Fibroblast of mammary gland (primary cell): Measurements from ENCODE around the gene FIG4.

Experiments
- DNase-seq: peaks from one replicate; pipeline ENCODE4 v3.0.0-alpha.2; 2010; ENCODE audit warnings: low read depth
- H3K4me3 ChIP-seq: 2 replicates; pipeline ENCODE4 v1.5.1; 2011; ENCODE audit warnings: low read depth, mild to moderate bottlenecking, low read length, moderate library complexity; ENCODE audit not compliant: control insufficient read depth
- TF ChIP-seq, protein P1 (sequence below): conservative IDR thresholded peaks from 2 replicates; pipeline ENCODE4 v1.5.1; 2011; ENCODE audit warnings: low read depth, low read length, inconsistent platforms; ENCODE audit not compliant: control insufficient read depth, insufficient read depth

Gene FIG4

DNA sequence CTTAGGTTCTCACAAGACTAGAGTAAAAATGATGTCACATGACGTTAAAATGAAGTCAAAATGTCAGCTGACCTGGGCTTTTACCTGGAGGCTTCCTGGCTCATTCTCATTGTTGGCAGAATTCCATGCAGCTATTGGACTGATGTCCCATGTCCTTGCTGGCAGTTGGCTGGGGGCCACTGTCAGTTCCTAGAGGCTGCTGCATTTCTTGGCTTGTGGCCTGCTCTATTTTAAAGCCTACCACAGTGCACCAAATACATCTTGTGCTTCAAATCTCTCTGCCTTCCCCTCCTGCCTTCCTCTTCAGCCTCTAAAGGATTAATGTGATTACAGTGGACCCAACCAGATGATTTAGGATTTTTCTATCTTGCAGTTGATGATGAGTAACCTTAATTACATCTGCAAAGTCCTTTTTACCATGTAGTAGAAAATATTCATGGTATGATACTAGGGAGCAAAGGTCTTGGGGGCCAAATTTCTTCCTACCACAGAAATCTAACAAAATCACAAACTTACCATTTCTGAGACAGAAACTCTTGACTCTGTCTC is 81.9 kb downstream of the FIG4 start:
- peak; percentile 57 for DNase-seq
- H3K4me3 ChIP-seq, result no peak overlapping the region

DNA sequence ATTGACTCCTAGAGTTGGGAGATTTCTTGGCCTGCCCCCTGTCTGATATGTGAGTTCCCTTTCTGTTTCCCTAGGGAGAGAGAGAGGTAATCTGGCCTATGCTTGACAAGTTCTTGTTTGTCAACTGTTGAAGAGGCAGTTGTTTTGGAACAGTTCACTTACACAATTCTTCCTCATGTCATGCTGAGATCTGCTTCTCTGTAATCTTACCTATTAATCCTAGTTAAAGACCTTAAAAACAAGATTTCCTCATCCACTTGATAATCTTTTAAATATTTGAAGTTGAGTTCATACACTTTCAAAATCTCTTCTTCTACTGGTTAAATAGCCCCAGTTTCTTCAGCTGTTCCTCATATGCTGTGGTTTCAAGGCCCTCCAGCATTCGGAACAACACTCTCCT is 89.9 kb downstream of the FIG4 start:
- DNase-seq, result no peak
- TF ChIP-seq, protein P1, sequence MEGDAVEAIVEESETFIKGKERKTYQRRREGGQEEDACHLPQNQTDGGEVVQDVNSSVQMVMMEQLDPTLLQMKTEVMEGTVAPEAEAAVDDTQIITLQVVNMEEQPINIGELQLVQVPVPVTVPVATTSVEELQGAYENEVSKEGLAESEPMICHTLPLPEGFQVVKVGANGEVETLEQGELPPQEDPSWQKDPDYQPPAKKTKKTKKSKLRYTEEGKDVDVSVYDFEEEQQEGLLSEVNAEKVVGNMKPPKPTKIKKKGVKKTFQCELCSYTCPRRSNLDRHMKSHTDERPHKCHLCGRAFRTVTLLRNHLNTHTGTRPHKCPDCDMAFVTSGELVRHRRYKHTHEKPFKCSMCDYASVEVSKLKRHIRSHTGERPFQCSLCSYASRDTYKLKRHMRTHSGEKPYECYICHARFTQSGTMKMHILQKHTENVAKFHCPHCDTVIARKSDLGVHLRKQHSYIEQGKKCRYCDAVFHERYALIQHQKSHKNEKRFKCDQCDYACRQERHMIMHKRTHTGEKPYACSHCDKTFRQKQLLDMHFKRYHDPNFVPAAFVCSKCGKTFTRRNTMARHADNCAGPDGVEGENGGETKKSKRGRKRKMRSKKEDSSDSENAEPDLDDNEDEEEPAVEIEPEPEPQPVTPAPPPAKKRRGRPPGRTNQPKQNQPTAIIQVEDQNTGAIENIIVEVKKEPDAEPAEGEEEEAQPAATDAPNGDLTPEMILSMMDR, result no peak
- H3K4me3 ChIP-seq, result no peak overlapping the region

More for the DNA sequence above, 81.9 kb downstream of the FIG4 start:
- TF ChIP-seq, protein P1, result no peak

DNA sequence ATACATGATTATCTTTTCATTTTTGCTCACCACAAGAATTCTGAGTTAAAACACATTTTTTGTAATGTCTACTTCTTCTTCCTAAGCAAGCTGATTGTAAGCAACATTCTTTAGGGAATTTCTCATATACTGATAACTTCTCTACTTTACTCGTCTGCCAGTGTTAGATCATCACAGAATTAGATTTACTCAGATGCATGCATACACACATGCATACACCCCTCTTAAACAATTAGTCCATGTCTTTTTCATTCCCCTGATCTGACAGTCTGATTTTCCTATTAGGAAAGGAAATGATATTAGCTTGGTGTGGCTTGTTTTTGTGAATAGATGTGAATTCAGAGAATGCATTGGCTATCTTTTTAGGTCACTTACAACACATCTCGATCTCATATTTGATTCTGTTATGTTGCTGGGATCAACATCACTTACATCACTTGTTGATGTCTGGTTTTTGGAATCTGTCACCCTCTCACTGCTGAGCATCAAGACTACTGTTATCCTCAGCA is 91.4 kb downstream of the FIG4 start:
- no peak for DNase-seq
- TF ChIP-seq, protein P1, result no peak
- H3K4me3 ChIP-seq, result no peak overlapping the region

DNA sequence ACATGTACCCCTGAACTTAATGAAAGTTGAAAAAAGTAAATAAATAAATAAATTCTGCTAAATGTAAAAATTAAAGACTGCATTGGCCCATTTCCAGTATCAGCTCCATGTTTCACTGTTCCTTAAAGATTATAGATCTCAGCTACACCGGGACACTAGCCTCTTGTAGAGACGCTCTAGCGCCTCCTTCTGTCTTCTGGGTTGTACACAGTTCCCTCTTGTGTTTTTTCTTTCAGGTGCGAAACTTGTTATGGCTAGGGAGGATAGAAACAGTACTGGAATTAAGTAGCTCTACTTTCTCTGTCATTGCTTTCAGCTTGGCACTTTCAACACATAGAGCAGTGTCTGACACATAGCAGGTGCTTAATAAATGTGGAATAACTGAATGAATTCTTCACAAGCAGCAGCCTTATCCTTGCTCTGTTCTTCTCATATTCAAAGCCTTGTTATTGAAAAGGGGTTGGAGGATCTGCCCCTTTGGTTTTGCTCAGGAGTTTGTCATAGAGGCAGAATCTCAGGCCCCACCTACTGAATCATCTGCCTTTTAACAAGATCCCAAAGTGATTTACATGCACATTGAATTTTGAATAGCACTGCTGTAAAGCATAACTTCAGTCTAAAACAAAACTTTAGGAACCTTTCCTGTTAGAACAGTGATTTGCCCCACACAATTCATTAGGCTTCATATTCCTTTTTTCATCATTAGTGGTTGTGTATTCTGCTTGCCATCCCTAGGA is 92.3 kb downstream of the FIG4 start:
- no peak overlapping the region for H3K4me3 ChIP-seq
- peak; percentile 49 for DNase-seq
- TF ChIP-seq, protein P1, result peak; percentile 40

DNA sequence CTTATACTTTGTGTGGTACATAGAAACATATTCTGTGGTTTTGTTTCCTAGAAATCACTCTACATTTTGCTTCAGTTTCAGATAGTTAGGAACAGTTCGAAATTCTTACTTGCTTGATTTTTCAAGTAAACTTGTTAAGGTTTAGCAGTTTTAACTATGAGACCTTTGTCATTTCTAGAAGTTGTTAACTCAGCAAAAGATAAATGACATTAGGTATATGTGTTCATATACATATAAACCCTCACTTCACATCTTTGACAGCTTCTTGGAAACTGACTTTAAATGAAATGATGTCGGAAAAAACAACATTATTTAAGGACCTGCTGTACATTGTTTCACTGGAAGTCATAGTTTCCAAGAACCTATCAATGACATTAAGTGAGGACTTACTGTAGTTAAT is 96.2 kb downstream of the FIG4 start:
- H3K4me3 ChIP-seq, result no peak overlapping the region
- TF ChIP-seq, protein P1, result no peak
- no peak for DNase-seq

DNA sequence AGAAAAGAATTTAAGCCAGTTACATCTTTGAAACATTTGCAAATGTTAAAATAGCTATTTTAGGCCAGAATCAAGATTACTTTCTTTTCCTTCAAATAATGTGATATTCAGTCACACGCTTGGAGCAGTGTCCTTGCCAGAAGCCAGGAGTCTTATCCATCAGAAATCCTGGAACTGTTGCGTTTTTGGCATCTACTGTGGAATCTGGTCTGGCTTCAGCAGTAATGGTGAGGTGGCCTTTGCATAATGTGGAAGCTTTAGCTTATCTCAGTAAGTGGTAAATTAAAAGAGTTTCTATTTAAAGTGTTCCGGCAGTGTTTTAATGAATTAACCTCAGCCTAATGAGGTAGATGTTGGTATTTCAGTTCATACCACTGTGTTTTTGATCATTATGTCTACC is 97.6 kb downstream of the FIG4 start:
- no peak overlapping the region for H3K4me3 ChIP-seq
- peak; percentile 55 for DNase-seq
- TF ChIP-seq, protein P1, result no peak
